Activated gamma-delta T cell treated with Interleukin-2 at 50 U/mL for 16 hours (primary cell): ENCODE data around the gene NEUROG1.

Experiments
- DNase-seq: peaks from one replicate; pipeline ENCODE4 v3.0.0-alpha.2; 2020

The NEUROG1 gene

DNA sequence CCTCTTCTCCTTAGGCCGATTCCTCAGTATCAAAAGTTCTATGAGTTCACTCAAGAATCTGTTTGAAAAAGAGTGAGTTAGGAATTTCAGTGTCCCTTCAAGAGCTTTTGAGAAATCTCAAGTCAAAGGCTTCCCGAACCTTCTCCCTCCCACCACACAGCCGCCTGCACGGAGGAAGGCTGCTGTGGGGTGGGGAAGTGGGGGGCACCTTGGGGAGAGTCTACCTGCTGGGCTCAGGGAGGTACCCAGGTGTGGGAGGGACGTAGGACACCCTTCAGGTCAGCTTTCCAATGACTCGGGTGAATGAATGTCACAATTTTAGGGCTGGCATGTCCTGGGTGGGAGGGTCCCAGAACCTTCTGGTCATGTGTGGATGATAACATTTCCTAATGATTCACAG lies 25.5 kb upstream of the NEUROG1 start:
- DNase-seq = no peak

DNA sequence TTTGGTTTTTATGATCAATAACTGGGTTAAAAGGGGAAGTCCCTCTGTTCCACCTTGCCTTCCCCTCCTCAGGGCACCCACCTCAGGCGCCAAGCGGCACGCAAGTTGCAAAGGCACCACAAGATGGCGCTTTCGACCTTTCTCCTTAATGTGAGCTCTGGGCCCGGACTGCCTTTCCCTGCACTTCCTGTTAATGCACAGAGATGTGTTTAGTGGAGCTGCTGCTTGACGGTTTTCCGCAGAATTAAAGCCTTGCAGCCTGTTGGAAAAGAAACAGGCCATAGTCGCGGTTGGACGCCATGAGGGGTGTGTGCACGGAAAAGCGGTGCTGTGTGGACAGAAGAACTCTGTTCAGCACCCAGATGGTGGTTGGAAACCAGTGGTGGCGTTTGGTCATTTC lies 25.1 kb upstream of the NEUROG1 start:
- peak; percentile 36 for DNase-seq

DNA sequence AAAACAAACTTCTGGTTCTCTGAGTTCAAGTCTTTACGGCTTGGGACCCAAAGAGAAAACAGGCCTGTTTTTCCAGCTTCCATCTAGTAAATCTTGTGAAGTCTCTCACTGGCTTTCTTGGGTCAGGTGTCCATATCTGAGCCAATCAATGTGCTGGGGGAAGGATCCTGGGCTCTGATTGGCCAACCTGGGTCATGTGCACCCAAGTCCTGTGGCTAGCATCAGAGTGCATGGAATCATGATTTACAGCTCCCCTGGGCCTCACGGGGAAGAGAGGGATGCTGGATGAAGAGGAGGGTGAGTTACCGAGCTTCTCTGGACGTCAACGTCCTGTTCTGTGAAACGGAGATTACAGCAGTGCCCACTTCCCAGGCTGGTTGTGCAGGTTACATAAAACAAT lies 23.6 kb upstream of the NEUROG1 start:
- no peak for DNase-seq

DNA sequence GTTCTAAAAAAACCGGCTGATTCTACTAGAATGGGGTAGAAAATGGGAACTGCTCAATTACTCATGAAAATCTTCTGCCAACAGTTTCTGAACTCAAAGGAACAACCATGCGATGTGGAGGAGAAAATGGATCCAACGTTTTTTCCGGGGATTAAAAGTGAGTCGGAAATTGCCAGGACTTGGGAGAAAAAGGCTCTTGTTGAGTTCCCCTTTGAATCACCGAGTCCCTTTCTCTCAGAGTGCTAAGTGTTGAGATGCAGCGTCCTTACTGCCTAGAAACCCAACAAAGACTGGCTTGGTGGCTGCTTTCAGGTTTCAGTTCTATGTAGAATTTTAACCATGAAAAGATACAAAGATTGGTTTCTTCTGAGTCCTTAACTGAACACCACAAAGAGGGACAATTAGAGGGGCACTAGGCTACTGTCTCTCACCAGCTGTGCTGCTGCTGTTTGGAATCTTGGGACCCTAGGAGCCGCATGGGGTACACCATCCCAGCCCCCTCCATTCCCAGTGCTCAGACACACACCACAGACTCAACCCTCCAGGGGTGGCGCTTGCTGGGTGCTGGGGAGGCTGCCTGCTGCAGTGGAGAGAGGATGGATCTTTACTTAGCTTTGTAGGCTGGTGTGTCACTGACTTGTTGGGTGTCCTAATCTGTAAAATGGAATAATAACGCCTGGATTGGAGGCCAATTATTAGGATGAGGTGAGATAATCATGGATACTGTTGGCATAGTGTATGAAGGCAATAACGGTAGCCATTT lies 21.5 kb upstream of the NEUROG1 start:
- no peak for DNase-seq

DNA sequence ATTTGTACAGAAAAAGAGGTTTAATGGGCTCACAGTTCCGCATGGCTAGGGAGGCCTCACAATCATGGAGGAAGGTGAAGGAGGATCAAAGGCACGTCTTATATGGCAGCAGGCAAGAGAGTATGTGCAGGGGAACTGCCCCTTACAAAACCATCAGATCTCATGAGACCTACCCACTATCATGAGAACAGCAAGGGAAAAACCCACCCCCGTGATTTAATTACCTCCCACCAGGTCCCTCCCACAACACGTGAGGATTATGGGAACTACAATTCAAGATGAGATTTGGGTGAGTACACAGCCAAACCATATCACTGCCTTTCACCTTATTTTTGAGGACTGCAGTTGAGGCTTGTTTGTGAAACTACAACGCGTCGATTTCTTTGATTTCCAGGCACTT lies 20.9 kb upstream of the NEUROG1 start:
- no peak for DNase-seq

DNA sequence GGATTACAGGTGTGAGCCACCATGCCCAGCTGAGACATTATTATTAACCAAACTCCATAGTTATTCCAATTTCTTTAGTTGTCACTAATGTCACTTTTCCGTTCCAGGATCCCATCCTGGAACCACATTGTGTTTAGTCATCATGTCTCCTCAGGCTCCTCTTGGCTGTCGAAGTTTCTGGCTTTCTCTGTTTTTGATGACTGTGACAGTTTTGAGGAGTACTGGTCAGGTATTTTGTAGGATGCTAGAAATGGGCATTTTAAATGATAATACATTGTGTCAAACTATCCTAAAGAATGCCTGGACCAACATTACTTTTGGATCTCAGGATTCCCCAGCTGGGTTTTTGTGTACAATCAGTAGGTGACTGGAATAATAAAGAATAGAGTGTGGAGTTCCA lies 19.8 kb upstream of the NEUROG1 start:
- DNase-seq = no peak

DNA sequence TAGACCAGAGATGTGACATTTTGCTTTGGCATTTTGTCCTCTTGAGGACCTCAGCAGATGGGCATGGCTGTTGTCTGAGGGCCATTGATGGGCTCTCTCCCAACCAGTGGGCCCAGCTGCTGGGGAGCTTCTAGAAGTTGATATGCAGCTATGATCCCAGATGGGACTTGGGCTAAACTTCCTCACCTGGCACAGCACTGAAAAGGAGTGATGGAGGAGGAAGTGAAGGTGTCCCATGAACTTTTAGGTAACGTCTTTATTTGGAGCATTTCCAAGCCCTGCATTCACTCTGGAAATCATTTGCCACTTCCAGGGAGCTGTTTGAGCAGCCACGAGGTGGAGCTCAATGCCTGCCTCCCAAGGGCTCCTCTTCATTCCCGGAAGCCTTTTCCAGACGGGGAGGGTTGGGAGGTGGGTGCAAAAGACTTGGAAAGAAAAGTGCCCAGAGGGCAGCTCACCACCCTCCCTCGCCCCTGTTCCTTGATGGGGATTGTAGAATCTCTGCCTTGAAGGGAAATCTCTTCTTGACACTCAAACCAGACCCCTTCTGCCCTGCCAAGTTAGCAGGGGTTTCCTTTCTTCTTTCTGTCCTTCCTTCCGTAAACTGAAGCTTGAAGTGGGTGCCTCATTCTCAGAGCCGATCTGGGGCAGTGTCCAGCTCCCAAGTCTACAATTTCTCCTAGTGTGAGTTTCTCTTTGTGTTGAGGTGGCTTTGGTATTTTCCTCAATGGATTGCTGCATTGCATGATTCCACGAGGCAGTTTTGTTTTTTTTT lies 18.1 kb upstream of the NEUROG1 start:
- no peak for DNase-seq

DNA sequence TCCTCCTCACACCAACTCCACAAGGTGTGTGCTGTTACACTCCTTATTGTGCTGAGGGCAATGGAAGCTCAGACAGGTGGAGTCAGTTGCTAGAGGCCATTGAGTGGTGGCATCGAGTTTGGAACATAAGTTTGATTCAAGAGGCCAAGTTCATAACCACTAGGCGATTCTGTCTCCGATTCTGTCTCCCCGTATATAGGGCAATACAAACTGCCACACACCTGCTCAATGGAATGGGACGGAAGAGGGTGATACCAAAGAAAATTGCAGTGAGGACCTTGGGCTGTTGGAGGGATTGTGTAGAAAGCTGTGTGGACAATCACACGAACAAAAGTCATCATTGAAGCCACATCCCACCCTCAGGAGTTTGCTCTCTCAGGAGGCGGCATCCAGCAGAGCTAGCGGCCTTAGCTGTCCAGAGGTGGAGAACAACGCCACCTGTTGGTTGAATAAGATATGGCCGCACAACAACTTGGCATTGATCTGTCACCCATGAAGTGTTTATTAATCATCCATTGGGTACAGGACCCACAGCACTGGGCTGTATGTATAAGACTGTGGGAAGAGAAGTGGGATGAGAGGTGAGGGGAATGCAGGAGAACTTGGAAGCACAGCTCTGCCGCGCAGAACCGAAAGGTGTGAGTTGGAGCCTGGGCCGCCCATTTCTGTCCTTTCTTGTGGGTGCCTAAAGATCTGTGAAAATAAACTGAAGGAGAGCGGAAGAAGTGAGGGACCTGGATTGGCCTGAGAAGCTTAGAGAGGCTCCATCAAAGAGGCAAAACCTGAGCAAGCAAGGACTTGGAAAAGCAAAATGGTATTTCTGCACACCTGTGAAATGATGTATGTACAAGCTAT lies 16.1 kb upstream of the NEUROG1 start:
- peak; percentile 47 for DNase-seq

DNA sequence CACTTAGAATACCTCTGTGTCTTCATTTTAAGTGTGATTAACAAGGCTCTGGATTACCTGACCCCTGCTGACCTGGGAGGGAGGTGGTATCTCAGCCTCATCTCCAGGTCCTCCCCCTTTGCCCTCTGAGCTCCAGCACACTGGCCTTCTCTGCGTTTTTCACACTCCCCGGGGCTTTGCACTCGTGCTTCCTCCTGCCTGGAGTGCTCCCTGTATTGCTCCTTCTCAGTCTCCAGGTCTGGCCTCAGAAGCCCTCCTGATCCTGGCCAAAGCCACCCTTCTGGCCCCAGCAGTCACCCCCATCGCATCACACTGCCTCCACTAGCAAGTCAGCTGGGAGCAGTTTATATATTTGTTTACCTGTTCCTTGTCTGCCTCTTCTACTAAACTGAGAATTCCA lies 13.6 kb upstream of the NEUROG1 start:
- no peak for DNase-seq

DNA sequence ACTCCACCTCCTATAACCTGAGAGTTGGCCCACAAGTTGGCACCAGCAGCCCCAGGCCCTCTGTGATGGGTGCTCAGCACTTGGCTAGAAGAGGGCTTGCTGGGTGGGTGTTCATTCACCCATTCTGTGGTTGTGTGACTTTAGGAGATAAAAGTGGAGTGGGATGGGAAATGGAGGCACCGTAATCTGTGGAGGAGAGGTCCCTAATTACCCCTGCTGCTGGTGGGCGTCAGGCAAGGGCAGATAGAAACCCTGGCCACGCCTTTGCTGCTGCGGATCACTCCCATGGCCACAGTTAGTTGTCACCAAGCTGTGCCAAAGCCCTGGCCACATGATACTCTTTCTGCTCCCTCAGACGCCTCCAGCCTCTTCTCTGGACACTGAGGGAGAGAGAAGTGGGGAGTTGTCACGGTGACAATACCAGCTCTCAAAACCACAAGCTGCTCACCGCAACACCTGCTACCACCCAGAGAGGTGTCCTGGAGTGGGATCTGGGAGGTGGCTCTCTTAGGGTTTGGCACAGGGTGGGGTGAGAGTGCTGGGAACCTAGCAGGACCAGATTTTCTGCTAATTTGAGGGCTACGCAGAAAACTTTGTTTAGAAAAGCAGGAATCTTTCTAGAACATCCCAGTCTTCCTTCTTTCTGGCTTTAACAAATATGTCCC lies 12.0 kb upstream of the NEUROG1 start:
- no peak for DNase-seq

DNA sequence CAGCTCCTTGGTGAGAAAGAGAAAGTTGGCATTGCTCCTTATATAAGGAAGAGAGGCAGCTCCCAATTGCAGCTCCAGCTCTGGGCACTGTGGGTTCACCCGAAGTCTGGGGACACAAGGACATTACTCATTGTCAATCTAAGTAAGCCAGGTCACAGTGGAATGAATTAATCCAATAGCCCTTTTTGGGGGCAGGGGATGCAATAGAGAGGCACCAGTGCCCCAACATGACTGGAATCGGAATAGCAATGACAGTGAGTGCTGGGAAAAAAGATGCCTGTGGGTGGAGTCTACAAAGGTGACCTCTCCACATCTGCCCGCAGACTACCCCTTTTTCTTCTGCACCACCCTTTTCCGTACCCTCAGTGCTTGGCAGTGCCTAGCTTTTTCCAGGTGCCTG lies 11.1 kb upstream of the NEUROG1 start:
- DNase-seq = no peak

DNA sequence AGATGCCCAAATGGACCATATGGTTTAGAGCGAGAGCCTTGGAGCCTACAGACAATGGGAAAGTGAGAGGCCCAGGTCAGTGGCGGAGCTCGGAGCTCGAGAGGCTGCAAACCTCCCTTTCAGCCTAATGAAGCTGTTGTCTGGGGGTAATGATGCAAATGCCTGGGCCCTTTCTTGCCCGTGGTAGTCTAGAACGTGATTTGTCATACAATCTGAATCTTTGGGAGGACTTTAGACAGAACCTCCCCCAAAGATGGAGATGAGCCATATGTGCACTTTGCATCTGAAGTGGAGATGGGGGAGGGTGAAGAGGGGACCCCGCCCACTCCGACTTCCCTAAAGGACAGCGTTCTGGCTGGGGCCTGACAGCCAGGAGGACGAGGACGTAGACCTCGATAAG lies 10.3 kb upstream of the NEUROG1 start:
- no peak for DNase-seq

DNA sequence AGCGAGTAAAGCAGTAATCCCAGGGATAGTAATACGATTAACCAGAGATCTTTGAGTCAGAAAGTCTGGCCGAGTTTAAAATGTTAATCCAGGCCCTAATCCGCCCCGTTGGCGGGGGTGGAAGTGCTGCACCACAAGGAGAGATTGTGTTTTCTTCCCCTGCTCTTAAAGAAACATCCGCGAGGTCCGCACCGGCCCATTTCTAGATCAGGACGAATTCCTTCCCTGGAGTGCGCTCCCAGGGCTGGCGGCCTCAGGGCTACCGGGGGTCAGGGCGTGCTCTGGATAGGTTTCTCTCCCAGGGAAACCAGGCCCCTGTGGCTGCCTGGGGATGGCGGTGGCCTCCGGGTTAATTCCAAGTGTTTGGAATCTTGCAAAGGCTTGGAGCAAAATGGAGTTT lies 9.3 kb upstream of the NEUROG1 start:
- DNase-seq = no peak

DNA sequence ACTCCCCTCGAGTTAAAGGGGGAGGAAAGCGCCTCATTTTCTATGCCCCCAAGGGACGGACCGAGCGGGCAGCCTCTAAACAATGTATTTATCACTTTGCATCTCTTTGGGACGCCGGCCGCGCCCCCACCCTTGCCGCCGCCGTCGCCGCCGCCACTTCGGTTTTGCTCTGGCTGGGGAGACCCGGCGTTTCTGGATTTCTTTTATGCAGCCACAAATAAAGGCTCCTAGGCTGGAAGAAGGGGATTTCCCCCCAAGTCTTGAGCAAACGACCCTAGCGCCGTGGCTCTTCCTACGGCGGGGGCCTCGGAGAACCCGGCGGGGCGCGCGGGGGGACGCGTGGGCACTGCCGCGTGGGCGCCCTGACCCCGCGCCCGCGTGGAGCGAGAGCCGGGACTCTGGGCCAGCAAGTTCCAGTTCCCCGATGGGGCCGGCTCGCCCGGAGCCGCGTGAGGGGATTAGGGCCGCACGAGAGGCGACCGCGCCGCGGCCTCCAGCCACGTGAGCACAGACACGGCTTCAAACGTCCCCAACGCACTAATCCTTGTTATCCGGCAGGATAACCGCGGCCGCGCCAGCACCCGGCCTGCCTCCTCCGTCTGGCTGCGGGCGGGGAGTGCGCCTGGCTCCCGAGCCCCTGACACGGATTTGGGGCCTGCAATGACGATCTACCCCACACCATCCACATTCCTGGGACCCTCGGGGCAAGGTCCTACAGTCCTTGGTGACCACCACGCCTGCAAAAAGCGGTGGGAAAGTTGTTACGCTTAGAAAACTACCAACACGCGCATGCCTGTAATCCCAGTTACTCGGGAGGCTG lies 7.9 kb upstream of the NEUROG1 start:
- no peak for DNase-seq

DNA sequence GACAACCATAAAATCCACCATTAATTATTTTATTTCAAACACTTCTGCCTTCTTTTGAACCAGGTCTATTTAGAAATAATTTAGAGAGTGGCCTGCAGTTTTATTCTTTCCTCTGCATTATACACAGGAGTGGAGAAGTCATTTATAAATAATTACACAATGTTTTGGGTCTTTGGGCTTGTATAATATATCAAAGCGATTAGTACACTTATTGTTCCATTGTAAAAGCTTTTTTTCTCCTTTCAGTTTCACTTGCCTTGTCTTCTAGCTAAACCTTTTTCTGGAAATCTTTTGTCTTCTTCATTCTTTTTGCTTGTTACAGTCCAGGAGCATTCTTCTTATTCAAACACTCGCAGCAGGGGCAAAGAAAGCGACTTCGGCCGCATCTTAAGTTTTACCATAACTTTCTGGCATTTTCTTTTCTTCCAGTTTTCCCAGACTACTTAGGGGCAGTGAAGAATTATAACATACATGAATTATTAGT lies 7.3 kb upstream of the NEUROG1 start:
- DNase-seq = no peak

DNA sequence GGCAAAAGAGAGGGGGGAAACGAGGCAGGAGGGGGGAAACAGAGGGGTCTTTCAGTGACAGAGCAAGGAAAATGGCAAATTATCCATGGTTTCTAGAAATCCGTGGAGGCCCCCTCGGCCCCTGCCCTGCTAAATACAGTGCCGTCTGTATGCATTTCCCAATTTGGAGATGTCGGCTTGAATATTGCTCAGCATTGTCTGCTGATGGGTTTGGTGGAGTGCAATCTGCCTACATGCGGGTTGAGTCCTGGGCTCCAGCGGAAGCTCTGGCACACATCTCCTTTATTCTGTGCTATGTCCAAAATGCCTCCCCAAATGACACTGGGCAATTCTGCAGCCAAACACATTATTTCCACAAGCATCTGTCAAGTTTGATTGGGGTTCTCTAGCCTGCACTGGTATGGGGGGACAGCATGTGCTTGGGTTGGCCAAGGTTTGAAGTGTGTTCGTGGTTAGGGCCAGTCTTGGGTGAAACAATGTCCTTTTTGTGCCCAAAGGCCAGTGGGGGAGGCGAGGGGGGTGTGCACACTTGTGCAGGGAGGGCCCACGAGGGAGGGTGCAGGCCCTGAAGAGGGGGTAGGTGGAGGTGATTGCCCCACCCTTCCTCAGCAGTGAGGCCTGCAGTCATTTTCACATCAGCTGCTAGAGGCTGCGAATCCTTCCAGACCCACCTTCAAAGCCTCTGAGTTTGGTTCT lies 6.2 kb upstream of the NEUROG1 start:
- DNase-seq = no peak

DNA sequence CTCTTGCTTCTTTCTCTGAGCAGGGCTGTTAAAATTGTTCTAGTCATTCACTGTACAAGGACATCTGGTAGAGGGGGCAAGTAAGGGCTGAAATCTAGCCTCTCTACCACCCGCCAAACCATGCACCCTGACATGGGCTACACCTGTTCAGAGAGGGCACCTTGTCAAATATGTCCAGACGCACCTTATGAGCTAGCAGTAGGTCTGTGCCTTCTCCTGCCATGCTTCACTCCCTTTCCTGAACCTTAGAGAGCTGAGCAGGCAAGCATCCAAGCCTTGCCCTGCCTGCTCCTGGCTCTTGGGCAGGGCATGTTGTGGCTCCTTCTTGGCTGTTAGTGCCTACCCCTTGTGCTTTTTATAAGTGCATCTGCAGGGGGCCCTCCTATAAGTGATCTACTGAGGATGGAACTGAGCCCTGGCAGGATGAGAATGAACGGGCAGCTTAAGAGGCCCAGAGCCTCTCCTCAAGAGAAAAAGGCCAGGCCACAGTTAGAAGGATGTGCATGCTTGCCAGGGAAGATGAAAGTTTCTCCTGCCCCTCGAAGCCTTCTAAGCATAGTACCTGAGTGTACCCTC lies 3.8 kb upstream of the NEUROG1 start:
- no peak for DNase-seq

DNA sequence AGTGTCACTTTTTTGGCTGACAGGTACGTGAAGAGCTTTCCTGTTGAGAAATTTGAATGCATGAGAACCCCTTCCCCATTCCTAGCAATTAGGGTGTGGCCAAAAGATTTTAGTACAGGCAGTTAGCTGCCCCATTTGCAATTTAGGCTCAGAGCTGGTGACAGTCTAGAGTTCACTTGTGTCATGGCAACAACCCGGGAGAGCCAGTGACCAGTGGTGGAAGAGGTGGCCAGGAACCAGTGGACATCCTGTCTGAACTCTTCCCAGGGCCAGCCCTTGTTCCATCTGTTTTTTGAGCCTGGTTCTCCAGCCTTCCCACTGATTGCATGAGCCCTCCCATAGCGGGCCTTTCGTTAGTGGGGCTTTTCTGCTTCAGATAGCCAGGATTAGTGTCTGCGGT lies 2.5 kb upstream of the NEUROG1 start:
- no peak for DNase-seq

DNA sequence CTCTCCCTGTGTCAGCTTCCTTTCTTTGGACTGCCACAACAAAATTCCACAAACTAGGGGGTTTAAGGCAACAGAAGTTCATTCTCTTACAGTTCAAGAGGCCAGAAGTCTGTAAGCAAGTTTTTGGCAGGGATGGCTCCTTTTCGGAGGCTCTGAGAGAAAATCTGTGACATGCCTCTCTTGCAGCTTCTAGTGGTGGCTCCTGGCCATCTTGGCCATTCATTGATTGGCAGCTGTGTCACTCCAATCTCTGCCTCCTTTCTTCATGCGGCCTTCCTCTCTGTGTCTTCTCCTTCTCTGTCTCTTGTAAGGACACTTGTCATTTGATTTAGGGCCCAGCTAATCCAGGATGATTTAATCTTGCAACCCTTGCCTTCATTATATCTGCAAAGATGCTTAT lies 2.0 kb upstream of the NEUROG1 start:
- DNase-seq = no peak

DNA sequence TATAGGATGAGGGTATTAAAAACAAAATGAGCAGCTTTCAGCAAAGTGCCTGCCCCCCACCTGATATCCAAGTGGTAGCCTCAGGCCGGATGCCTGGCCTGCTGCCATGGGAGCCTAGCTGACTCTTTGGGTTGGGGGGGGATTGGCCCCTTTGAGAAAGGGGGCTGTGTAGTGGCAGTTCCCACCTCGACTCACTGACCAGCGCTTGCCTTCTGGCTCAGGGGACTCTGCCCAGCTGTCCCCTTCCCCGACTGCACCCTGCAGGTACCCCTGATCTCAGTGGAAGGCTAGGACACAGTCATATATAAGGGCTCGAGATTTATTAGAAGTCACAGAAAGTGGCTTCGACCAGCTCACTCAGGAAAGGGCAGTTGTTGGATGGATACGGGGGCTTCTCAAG lies 1.5 kb upstream of the NEUROG1 start:
- DNase-seq = no peak

DNA sequence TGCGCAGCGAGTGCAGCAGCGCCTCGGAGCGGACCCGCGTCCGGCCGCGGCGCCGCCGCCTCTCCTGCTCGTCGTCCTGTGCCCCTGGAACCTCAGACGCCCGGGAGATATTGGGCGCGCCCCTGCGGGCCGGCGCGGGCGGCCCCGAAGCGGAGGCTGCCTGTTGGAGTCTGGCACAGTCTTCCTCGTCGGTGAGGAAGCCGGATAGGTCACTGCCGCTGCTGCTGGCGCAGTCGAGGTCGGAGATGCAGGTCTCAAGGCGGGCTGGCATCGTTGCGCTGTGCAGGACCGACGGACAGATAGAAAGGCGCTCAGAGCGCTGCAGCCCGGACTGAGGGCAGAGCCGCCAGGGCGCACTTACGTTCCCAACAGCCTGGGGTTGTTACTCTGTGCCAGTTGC lies 344 bp downstream of the NEUROG1 start:
- no peak for DNase-seq
